IMR-90 (cell line): ENCODE results near the gene SV2C.

ENCODE experiments used
- BHLHE40 ChIP-seq: fragments of 150-350 bp; IDR thresholded peaks from 2 replicates; pipeline ENCODE4 v1.6.1; 2016; ENCODE audit warnings: mild to moderate bottlenecking, low read depth, low read length
- CHD1 ChIP-seq: IDR thresholded peaks from 2 replicates; pipeline ENCODE4 v1.6.1; 2012; ENCODE audit warnings: low read depth, low read length, improper control_type of control experiment
- CTCF ChIP-seq: conservative IDR thresholded peaks from 2 replicates; pipeline ENCODE4 v1.5.1; 2012; ENCODE audit warnings: mild to moderate bottlenecking, low read depth, low read length, improper control_type of control experiment
- MAFK ChIP-seq: IDR thresholded peaks from 2 replicates; pipeline ENCODE4 v1.6.1; 2012; ENCODE audit warnings: low read depth, low read length, improper control_type of control experiment
- MXI1 ChIP-seq: IDR thresholded peaks from 2 replicates; pipeline ENCODE4 v1.6.1; 2012; ENCODE audit warnings: low read depth, mild to moderate bottlenecking, low read length, moderate library complexity, borderline replicate concordance
- POLR2A ChIP-seq: IDR thresholded peaks from 2 replicates; pipeline ENCODE4 v1.6.1; 2012; ENCODE audit warnings: mild to moderate bottlenecking, low read depth, low read length
- RFX5 ChIP-seq: IDR thresholded peaks from 2 replicates; pipeline ENCODE4 v1.8.0; 2012; ENCODE audit warnings: low read depth, mild to moderate bottlenecking, low read length, moderate library complexity
- SMC3 ChIP-seq: fragments of 150-350 bp; IDR thresholded peaks from 2 replicates; pipeline ENCODE4 v1.6.1; 2016; ENCODE audit warnings: low read depth, mild to moderate bottlenecking, antibody characterized with exemption, low read length, moderate library complexity
- USF2 ChIP-seq: fragments of 150-350 bp; IDR thresholded peaks from 2 replicates; pipeline ENCODE4 v1.6.1; 2017; ENCODE audit warnings: mild to moderate bottlenecking, antibody characterized with exemption, low read length, low read depth

- no peak for TF ChIP-seq CTCF
- TF ChIP-seq SMC3 = no peak
- TF ChIP-seq POLR2A = no peak
- no peak for TF ChIP-seq MXI1
- no peak for TF ChIP-seq BHLHE40
- TF ChIP-seq USF2 = no peak
- TF ChIP-seq MAFK = no peak
- TF ChIP-seq RFX5 = no peak
- TF ChIP-seq CHD1 = no peak
Observed at GRCh38 chr5:76149636-76150035, 66.5 kb downstream of the SV2C start.
